Hepatocyte (in vitro differentiated cells): Measurements from ENCODE around the gene ABCA8. TPM values are rescaled to one million over a fixed set of nuclear protein-coding genes. Genes with fewer than 3 reads are reported as not detected.

ENCODE experiments used
- DNase-seq: peaks from one replicate; pipeline ENCODE4 v3.0.0-alpha.2; 2016; ENCODE audit warnings: low spot score
- H2AFZ ChIP-seq: fragments of 200-600 bp; sonication (generic); 2 replicates; pipeline ENCODE4 v1.6.0; 2016; ENCODE audit warnings: antibody characterized with exemption, mild to moderate bottlenecking
- H3K27ac ChIP-seq: fragments of 200-600 bp; sonication (generic); 2 replicates; pipeline ENCODE4 v1.5.1; 2016; ENCODE audit warnings: mild to moderate bottlenecking
- H3K27me3 ChIP-seq: fragments of 200-600 bp; sonication (generic); 2 replicates; pipeline ENCODE4 v1.6.1; 2016
- H3K36me3 ChIP-seq: fragments of 200-600 bp; sonication (generic); replicated peaks from 2 replicates; pipeline ENCODE4 v1.5.1; 2016; ENCODE audit warnings: low read depth; ENCODE audit not compliant: insufficient read depth
- H3K4me1 ChIP-seq: fragments of 200-600 bp; sonication (generic); 2 replicates; pipeline ENCODE4 v1.5.1; 2016; ENCODE audit warnings: mild to moderate bottlenecking, moderate library complexity; ENCODE audit not compliant: insufficient read depth
- H3K4me2 ChIP-seq: fragments of 200-600 bp; sonication (generic); 2 replicates; pipeline ENCODE4 v1.6.0; 2016
- H3K4me3 ChIP-seq: fragments of 200-600 bp; sonication (generic); 2 replicates; pipeline ENCODE4 v1.5.1; 2016; ENCODE audit warnings: mild to moderate bottlenecking
- H3K79me2 ChIP-seq: fragments of 200-600 bp; sonication (generic); 2 replicates; pipeline ENCODE4 v1.6.0; 2017; ENCODE audit warnings: mild to moderate bottlenecking
- H3K9me2 ChIP-seq: fragments of 200-600 bp; sonication (generic); replicated peaks from 2 replicates; pipeline ENCODE4 v1.6.0; 2017; ENCODE audit warnings: mild to moderate bottlenecking; ENCODE audit not compliant: insufficient read depth
- H3K9me3 ChIP-seq: fragments of 200-600 bp; sonication (generic); 2 replicates; pipeline ENCODE4 v1.5.1; 2016; ENCODE audit warnings: low read depth, mild to moderate bottlenecking
- H4K20me1 ChIP-seq: fragments of 200-600 bp; sonication (generic); 2 replicates; pipeline ENCODE4 v1.6.0; 2016; ENCODE audit warnings: mild to moderate bottlenecking; ENCODE audit not compliant: insufficient read depth, poor library complexity, severe bottlenecking
- EZH2 ChIP-seq: fragments of 200-600 bp; sonication (generic); IDR thresholded peaks from 2 replicates; pipeline ENCODE4 v1.6.1; 2016; ENCODE audit warnings: antibody characterized with exemption, mild to moderate bottlenecking, borderline replicate concordance
- EZH2phosphoT487 ChIP-seq: fragments of 200-600 bp; sonication (generic); IDR thresholded peaks from one replicate; pipeline ENCODE4 v1.6.1; 2018; ENCODE audit warnings: antibody characterized with exemption, mild to moderate bottlenecking, low read depth, moderate library complexity; ENCODE audit not compliant: unreplicated experiment, severe bottlenecking
- WGBS: methylation state at CpG from one replicate; pipeline ENCODE4 v1.1.6; 2016; ENCODE audit warnings: low lambda C conversion rate; ENCODE audit errors: missing lambda C conversion rate; 5-methylcytosine and 5-hydroxymethylcytosine counted together
- polyA plus RNA-seq: library from polyadenylated mRNA; unstranded; fragments of >200 nt; fragmentation: Nextera tagmentation; extraction: Ambion mirVana; gene quantifications from 2 replicates; pipeline ENCODE4 v1.2.1, GENCODE V29; 2016
- total RNA-seq: library from RNA; depleted of rRNA; stranded (reverse); fragments of >200 nt; gene quantifications from 2 replicates; pipeline ENCODE4 v1.2.3, GENCODE V29; 2014
- TF ChIP-seq, protein P1 (sequence below): fragments of 200-600 bp; sonication (generic); IDR thresholded peaks from 2 replicates; pipeline ENCODE4 v1.5.1; 2016; ENCODE audit warnings: antibody characterized with exemption, mild to moderate bottlenecking; ENCODE audit not compliant: poor library complexity

The ABCA8 gene
- total and polyA plus RNA-seq, 2 experiments from 2014 or later = 2.1 to 6.0 TPM

DNA sequence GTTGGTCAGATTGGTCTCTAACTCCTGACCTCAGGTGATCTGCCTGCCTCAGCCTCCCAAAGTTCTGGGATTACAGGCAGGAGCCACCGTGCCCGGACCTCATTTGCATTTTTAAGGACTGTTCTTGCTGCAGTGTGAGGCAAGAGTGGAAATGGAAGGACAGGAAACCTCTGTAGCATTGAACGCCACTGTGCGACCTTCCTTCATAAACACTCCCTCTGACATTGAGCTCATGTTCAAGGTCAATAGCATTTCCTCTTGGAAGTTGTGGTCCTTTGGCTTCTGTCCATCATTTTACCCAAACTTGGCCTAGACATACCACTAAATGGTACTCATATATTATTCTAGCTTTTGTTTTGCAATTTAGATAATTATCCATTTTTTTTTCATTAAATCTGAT lies 32.8 kb upstream of the ABCA8 start:
- no peak overlapping the region for H3K27ac ChIP-seq

DNA sequence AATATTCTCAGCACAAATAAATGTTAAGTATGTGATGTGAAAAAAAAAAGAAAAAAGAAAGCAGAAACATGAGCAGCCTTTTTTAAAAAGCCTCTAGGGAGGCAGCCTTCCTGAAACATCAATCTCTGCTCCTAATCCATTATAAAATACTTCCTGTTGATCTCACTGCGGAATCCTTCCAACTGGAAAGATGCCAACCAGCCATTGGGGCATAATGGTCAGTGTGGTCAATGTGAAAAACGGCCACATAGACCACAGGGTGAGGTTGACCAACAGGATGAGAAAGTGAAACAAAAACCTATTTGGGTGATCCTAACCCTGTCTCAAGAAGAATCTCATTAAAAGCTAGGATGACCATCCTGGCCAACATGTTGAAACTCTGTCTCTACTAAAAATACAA lies 26.1 kb upstream of the ABCA8 start:
- H3K4me1 ChIP-seq = no peaks in the 10 kb centered on the region
- no peak overlapping the region for H3K4me3 ChIP-seq
- no peaks in the 10 kb centered on the region for H3K9me2 ChIP-seq
- no peak for DNase-seq
- TF ChIP-seq, protein P1, sequence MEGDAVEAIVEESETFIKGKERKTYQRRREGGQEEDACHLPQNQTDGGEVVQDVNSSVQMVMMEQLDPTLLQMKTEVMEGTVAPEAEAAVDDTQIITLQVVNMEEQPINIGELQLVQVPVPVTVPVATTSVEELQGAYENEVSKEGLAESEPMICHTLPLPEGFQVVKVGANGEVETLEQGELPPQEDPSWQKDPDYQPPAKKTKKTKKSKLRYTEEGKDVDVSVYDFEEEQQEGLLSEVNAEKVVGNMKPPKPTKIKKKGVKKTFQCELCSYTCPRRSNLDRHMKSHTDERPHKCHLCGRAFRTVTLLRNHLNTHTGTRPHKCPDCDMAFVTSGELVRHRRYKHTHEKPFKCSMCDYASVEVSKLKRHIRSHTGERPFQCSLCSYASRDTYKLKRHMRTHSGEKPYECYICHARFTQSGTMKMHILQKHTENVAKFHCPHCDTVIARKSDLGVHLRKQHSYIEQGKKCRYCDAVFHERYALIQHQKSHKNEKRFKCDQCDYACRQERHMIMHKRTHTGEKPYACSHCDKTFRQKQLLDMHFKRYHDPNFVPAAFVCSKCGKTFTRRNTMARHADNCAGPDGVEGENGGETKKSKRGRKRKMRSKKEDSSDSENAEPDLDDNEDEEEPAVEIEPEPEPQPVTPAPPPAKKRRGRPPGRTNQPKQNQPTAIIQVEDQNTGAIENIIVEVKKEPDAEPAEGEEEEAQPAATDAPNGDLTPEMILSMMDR = no peak
- TF ChIP-seq EZH2phosphoT487 (no peak), EZH2 (no peak)
- no peaks in the 10 kb centered on the region for H3K27me3 ChIP-seq
- H4K20me1 ChIP-seq = no peaks in the 10 kb centered on the region
- peak overlapping the region; percentile 10 for H3K4me2 ChIP-seq
- no peaks in the 10 kb centered on the region for H3K9me3 ChIP-seq
- H3K36me3 ChIP-seq = no peaks in the 10 kb centered on the region
- WGBS = 56% methylated on average over 2 of the region's 2 CpGs
- no peaks in the 10 kb centered on the region for H3K79me2 ChIP-seq
- no peak overlapping the region for H2AFZ ChIP-seq
- H3K27ac ChIP-seq = no peak overlapping the region

More for the DNA sequence above, 32.8 kb upstream of the ABCA8 start:
- no peak for DNase-seq
- no peaks in the 10 kb centered on the region for H4K20me1 ChIP-seq
- no peaks in the 10 kb centered on the region for H3K36me3 ChIP-seq
- H3K4me3 ChIP-seq = no peak overlapping the region
- H2AFZ ChIP-seq = no peak overlapping the region
- WGBS = 88% methylated on average over 4 of the region's 4 CpGs
- no peaks in the 10 kb centered on the region for H3K79me2 ChIP-seq
- H3K9me2 ChIP-seq = no peaks in the 10 kb centered on the region
- no peak overlapping the region for H3K4me2 ChIP-seq
- H3K4me1 ChIP-seq = no peaks in the 10 kb centered on the region
- H3K27me3 ChIP-seq = no peaks in the 10 kb centered on the region
- no peaks in the 10 kb centered on the region for H3K9me3 ChIP-seq
- TF ChIP-seq EZH2phosphoT487 = no peak
- TF ChIP-seq, protein P1 = no peak
- no peak for TF ChIP-seq EZH2

DNA sequence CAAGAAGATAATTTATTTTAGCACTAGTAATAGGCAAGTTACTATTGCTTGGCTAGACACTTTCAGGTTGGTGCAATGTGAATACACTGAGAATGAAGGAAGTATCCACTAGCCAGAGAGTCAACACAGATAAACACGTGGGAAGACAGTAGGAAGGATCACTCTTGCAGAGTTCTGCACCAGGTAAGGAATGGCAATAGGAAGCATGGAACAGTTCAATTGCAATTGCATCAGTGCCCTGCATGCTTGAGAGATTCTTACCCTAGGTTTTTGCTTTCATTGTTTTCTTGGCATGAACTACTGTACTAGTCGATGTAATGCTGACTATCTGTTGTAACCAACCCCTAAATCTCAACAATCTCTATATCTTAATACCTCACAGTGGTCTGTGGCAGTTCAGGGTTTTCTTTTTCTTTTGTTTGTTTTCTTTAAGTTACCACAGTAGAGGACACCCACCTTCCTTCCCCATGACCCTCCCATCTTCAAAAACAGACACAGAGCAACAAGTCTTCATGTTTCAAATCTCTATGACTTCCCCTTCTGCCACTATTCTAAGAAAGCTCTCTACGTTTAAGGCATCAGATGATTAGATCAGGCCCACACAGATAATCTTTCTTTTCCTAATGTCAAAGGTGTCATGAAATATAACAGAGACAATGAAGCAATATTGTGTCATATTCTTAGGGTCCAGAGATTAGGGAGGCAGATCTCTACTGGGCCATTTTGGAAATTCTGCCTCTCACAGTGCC lies 18.1 kb upstream of the ABCA8 start:
- WGBS = 60% methylated on average over 3 of the region's 3 CpGs
- Histone ChIP-seq H3K9me3 (no peaks in the 10 kb centered on the region), H3K36me3 (no peaks in the 10 kb centered on the region), H2AFZ (no peak overlapping the region), H3K27me3 (no peaks in the 10 kb centered on the region), H3K27ac (no peak overlapping the region), H4K20me1 (no peaks in the 10 kb centered on the region), H3K9me2 (no peaks in the 10 kb centered on the region), H3K4me1 (no peaks in the 10 kb centered on the region), H3K4me2 (no peak overlapping the region), H3K4me3 (no peak overlapping the region), H3K79me2 (no peaks in the 10 kb centered on the region)
- TF ChIP-seq, protein P1 = no peak
- TF ChIP-seq EZH2 (no peak), EZH2phosphoT487 (no peak)
- no peak for DNase-seq
